ENCODE data around the gene NCOA7.
"Not testable (repeated sequence)": the region's sequence is repeated elsewhere in the genome, so short reads cannot be mapped to it uniquely, and the experiment has no call there.

The NCOA7 gene

GRCh38 chr6:125906158-125906998 is 115.6 kb downstream of the NCOA7 start:
- TF ChIP-seq CTCF (IDR thresholded peaks at IDR 0.05; ENCODE audit: insufficient read depth, low read length) (peak; percentile 86), SPI1 (IDR thresholded peaks at IDR 0.05; ENCODE audit: borderline replicate concordance, low read depth) (no peak)
- H3K27ac ChIP-seq (replicated peaks) = no peak overlapping the region
- no peak overlapping the region for H3K4me3 ChIP-seq (replicated peaks; ENCODE audit: insufficient read depth, low read length)
- H3K27me3 ChIP-seq (ENCODE audit: insufficient read depth, poor library complexity, severe bottlenecking) = no peaks in the 10 kb centered on the region
- DNase-seq (ENCODE audit: low read depth in 1 of 2, low spot score in 1 of 2) = peak in 1 of 2 experiments; percentile 60

- no peak for DNase-seq (ENCODE audit: low read depth in 1 of 2, low spot score in 1 of 2)
- Histone ChIP-seq H3K27me3 (ENCODE audit: insufficient read depth, poor library complexity, severe bottlenecking) (no peaks in the 10 kb centered on the region), H3K27ac (replicated peaks) (no peak overlapping the region), H3K4me3 (replicated peaks; ENCODE audit: insufficient read depth, low read length) (no peak overlapping the region)
- no peak for TF ChIP-seq SPI1 (IDR thresholded peaks at IDR 0.05; ENCODE audit: borderline replicate concordance, low read depth)
- TF ChIP-seq REST (IDR thresholded peaks at IDR 0.05; ENCODE audit: insufficient replicate concordance, low read depth) = no peak
- no peak for TF ChIP-seq CTCF (IDR thresholded peaks at IDR 0.05; ENCODE audit: insufficient read depth, low read length)
- no peak for TF ChIP-seq POLR2AphosphoS5 (IDR thresholded peaks at IDR 0.05; ENCODE audit: low read depth)
Observed at GRCh38 chr6:125910527-125910926, 119.8 kb downstream of the NCOA7 start.

GRCh38 chr6:125911051-125911451 is 120.3 kb downstream of the NCOA7 start:
- H3K4me3 ChIP-seq (replicated peaks; ENCODE audit: insufficient read depth, low read length); DNase-seq (ENCODE audit: low read depth in 1 of 2, low spot score in 1 of 2); H3K27me3 ChIP-seq (ENCODE audit: insufficient read depth, poor library complexity, severe bottlenecking); H3K27ac ChIP-seq (replicated peaks): not testable (repeated sequence)

GRCh38 chr6:125912430-125912829 is 121.7 kb downstream of the NCOA7 start:
- H3K4me3 ChIP-seq (replicated peaks; ENCODE audit: insufficient read depth, low read length); DNase-seq (ENCODE audit: low read depth in 1 of 2, low spot score in 1 of 2); H3K27ac ChIP-seq (replicated peaks); H3K27me3 ChIP-seq (ENCODE audit: insufficient read depth, poor library complexity, severe bottlenecking): not testable (repeated sequence)

GRCh38 chr6:125913145-125913544 is 122.4 kb downstream of the NCOA7 start:
- H3K4me3 ChIP-seq (replicated peaks; ENCODE audit: insufficient read depth, low read length) = no peak overlapping the region
- H3K27me3 ChIP-seq (ENCODE audit: insufficient read depth, poor library complexity, severe bottlenecking) = no peaks in the 10 kb centered on the region
- TF ChIP-seq SPI1 (IDR thresholded peaks at IDR 0.05; ENCODE audit: borderline replicate concordance, low read depth) (no peak), CTCF (IDR thresholded peaks at IDR 0.05; ENCODE audit: insufficient read depth, low read length) (no peak), GABPA (IDR thresholded peaks at IDR 0.05; ENCODE audit: low read depth) (no peak), POLR2AphosphoS5 (IDR thresholded peaks at IDR 0.05; ENCODE audit: low read depth) (no peak), REST (IDR thresholded peaks at IDR 0.05; ENCODE audit: insufficient replicate concordance, low read depth) (no peak)
- H3K27ac ChIP-seq (replicated peaks) = no peak overlapping the region
- no peak for DNase-seq (ENCODE audit: low read depth in 1 of 2, low spot score in 1 of 2)

Measured in HL-60 (cell line).